Activated naive CD8-positive, alpha-beta T cell treated with anti-CD3 and anti-CD28 coated beads, Interleukin-2, amount 10 ng/mL, durations not matched to agents 7 days and 5 days (primary cell): ENCODE data around the gene ARHGEF3. TPM values are rescaled to one million over a fixed set of nuclear protein-coding genes. Genes with fewer than 3 reads are reported as not detected.
A peak's percentile ranks its signal among the peaks of the same experiment; 100 is the strongest.

Experiments
- ATAC-seq: fragments of 150-1000 bp; cut with Tn5 transposase; one replicate; pipeline ENCODE4 v1.10.0; 2021; ENCODE audit warnings: low read depth, moderate library complexity
- POLR2A ChIA-PET: fragments of 350-600 bp; sonication (Branson Sonifier 250); formaldehyde crosslinking; loops from one replicate; lab custom pipeline; 2021; ENCODE audit warnings: antibody characterized with exemption; lab: Charles Lee
- DNase-seq: peaks from one replicate; pipeline ENCODE4 v3.0.0; 2021
- H3K27ac Mint-ChIP-seq: one replicate; pipeline ENCODE4 v1.8.0; 2022; ENCODE audit warnings: mild to moderate bottlenecking, mixed read lengths
- H3K27me3 Mint-ChIP-seq: one replicate; pipeline ENCODE4 v1.8.0; 2022; ENCODE audit warnings: mild to moderate bottlenecking, moderate library complexity, mixed read lengths
- H3K36me3 Mint-ChIP-seq: one replicate; pipeline ENCODE4 v1.8.0; 2021; ENCODE audit warnings: mild to moderate bottlenecking, mixed read lengths
- H3K4me1 Mint-ChIP-seq: one replicate; pipeline ENCODE4 v1.8.0; 2021; ENCODE audit warnings: mixed read lengths
- H3K4me3 Mint-ChIP-seq: one replicate; pipeline ENCODE4 v1.8.0; 2022; ENCODE audit warnings: mild to moderate bottlenecking, moderate library complexity, mixed read lengths
- H3K9me3 Mint-ChIP-seq: one replicate; pipeline ENCODE4 v1.8.0; 2021; ENCODE audit warnings: mixed read lengths
- total RNA-seq, 2 experiments: library from RNA; stranded (reverse); gene quantifications; one replicate each; pipeline ENCODE4 v1.2.3, GENCODE V29; 2021

Gene ARHGEF3
- total RNA-seq, 2 experiments from 2014 or later = 130 TPM

- POLR2A ChIA-PET = no interaction called here
- Mint-ChIP-seq H3K4me3 (no peak overlapping the region), H3K36me3 (peaks cover 6% of the 10 kb centered on the region), H3K27me3 (no peaks in the 10 kb centered on the region), H3K4me1 (peaks cover 20% of the 10 kb centered on the region), H3K9me3 (no peaks in the 10 kb centered on the region), H3K27ac (no peak overlapping the region)
- ATAC-seq (no peak), DNase-seq (no peak)
These were observed 29.1 kb upstream of the ARHGEF3 start for GRCh38 chr3:56830884-56831283.

- no peak for DNase-seq
- H3K4me1 Mint-ChIP-seq = peaks cover 30% of the 10 kb centered on the region
- H3K9me3 Mint-ChIP-seq = no peaks in the 10 kb centered on the region
- ATAC-seq = no peak
- no peaks in the 10 kb centered on the region for H3K27me3 Mint-ChIP-seq
- POLR2A ChIA-PET = no interaction called here
- H3K36me3 Mint-ChIP-seq = peaks cover 6% of the 10 kb centered on the region
- H3K27ac Mint-ChIP-seq = no peak overlapping the region
- H3K4me3 Mint-ChIP-seq = no peak overlapping the region
These were observed 27.8 kb upstream of the ARHGEF3 start for GRCh38 chr3:56829533-56829932.

GRCh38 chr3:56826831-56827722, 25.3 kb upstream of the ARHGEF3 start:
- POLR2A ChIA-PET = interaction anchor here (1.0 kb wide), 1 partner anchor 11 kb away, joined by 3 read pairs; no protein-coding TSS in a partner anchor
- peaks cover 6% of the 10 kb centered on the region for H3K36me3 Mint-ChIP-seq
- H3K9me3 Mint-ChIP-seq = no peaks in the 10 kb centered on the region
- H3K27me3 Mint-ChIP-seq = no peaks in the 10 kb centered on the region
- no peak overlapping the region for H3K27ac Mint-ChIP-seq
- peak; percentile 48 for ATAC-seq
- no peak overlapping the region for H3K4me3 Mint-ChIP-seq
- DNase-seq = no peak
- H3K4me1 Mint-ChIP-seq = peaks cover 41% of the 10 kb centered on the region

DNA sequence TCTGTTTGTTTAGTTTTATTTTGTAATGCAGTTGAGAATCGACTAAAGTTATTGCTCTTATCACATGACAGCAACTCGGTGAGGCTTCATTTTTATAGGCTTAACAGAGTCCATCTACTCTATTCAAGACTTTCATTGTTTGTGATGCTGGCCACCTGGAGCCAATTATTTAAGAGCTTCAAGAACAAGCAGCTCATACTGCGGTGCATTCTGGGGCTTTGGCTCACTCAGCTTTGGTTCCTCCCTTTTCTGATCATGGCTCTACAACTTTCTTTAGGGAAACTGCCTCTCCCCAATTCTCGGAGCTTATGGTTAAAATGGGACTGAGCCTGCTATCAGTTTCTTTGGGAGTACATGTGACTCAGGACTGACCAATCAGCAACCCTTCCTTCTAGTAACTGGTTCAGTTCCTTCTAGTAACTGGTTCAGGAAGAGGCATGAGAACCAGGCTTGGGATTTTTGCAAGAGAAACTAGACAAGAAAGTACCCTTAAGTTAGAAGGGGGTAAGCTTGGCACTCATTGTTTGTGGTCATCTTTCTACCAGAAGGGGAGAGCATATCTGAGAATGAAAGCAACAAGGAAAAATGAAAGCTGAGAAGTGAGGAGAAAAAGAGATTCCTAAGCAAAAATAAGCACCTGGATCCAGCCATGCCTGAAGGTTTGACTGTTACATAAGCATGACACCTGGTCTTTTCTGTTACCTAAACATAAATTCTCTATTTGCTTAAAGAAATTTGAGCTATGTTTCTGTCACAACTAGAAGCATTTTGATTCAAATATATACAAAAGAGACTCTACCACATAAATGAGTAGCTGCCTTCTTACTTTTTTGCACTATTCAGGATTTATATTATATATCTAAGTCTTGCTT, 24.1 kb upstream of the ARHGEF3 start:
- H3K9me3 Mint-ChIP-seq = no peaks in the 10 kb centered on the region
- peak overlapping the region; percentile 3 for H3K27ac Mint-ChIP-seq
- POLR2A ChIA-PET = interaction anchor here (1.0 to 1.6 kb wide), 2 partner anchors 13 to 25 kb away, joined by 3 to 5 read pairs; partner anchors contain the start of gene ARHGEF3
- peaks cover 39% of the 10 kb centered on the region for H3K4me1 Mint-ChIP-seq
- no peaks in the 10 kb centered on the region for H3K27me3 Mint-ChIP-seq
- ATAC-seq = no peak
- H3K4me3 Mint-ChIP-seq = peak overlapping the region; percentile 4
- DNase-seq = no peak
- peaks cover 5% of the 10 kb centered on the region for H3K36me3 Mint-ChIP-seq

DNA sequence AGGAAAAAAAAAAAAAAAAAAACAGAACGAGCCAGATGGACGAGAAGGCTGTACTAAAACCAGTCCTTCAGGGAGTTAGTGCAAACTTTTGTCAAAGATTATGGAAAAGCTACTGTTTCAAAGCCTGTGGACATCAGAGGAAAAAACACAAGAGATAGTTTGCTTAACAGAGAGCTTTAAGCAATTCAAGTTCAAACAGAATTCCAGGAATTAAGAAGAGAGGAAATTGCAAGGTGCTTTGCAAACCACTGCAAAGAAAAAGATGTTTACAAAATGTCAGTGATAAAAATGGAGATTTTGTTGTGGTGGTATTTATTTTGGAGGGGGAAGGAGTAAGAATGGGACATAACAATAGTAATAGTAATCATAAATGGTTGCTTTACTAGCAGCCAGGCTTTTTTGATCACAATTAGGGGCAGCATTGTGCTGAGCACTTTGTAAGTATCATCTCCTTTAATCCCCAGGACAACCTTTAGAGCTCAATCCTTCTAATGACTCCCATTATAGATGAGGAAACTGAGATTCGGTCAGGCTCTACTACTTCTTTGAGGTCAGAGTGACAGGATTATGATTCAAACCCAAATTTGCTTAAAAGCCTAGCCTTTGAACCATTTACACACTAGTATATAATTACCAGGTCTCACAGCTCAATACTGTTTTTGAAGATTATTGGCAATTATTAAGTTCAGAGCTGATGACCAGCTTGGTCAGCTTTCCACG, 22.4 kb upstream of the ARHGEF3 start:
- Mint-ChIP-seq H3K36me3 (peaks cover 10% of the 10 kb centered on the region), H3K9me3 (no peaks in the 10 kb centered on the region), H3K27me3 (no peaks in the 10 kb centered on the region), H3K4me3 (peak overlapping the region; percentile 36), H3K27ac (peak overlapping the region; percentile 32), H3K4me1 (peaks cover 42% of the 10 kb centered on the region)
- ATAC-seq (no peak), DNase-seq (no peak)
- POLR2A ChIA-PET = interaction anchor here (1.0 to 1.1 kb wide), 2 partner anchors 16 to 21 kb away, joined by 3 to 4 read pairs; no protein-coding TSS in a partner anchor

DNA sequence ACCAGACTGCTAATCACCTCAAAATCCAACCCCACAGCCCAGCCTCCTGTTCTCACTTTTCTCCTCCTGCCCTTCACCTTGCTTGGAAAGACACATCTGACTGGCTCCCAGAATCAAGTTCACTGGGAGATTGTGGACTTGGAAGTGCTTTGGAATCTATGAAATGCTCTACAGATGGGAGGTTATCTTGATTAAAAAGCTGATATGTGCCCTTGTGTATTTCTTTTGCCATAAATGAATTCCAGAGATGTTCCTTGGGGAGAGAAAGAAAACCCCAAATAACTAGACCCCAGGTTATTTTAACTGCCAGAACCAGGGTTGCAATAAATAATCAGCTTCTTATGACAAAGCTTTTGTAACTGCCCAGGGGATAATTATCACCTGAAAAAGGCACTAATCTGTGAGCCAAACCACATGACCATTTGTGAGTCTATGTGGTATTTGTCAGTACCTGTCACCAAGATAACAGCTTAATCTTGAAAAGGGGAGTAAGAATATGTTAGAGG, 21.7 kb upstream of the ARHGEF3 start:
- Mint-ChIP-seq H3K36me3 (peaks cover 10% of the 10 kb centered on the region), H3K9me3 (no peaks in the 10 kb centered on the region), H3K27me3 (no peaks in the 10 kb centered on the region), H3K4me3 (peak overlapping the region; percentile 36), H3K27ac (peak overlapping the region; percentile 59), H3K4me1 (peaks cover 44% of the 10 kb centered on the region)
- DNase-seq (no peak), ATAC-seq (no peak)
- POLR2A ChIA-PET = interaction anchor here (1.0 to 1.1 kb wide), 2 partner anchors 16 to 20 kb away, joined by 3 to 4 read pairs; no protein-coding TSS in a partner anchor

DNA sequence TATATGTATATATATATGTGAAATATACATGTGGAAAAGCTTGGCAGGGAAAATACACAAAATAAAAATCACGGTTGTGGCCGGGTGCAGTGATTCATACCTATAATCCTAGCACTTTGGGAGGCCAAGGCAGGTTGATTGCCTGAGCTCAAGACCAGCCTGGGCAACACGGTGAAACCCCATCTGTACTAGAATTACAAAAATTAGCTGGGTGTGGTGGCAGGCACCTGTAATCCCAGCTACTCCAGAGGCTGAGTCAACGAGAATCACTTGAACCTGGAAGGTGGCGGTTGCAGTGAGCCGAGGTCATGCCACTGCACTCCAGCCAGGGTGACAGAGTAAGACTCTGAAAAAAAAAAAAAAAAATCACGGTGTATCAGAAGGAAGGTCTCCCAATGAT, 20.8 kb upstream of the ARHGEF3 start:
- ATAC-seq (no peak), DNase-seq (no peak)
- POLR2A ChIA-PET = interaction anchor here (0.8 kb wide), 1 partner anchor 21 kb away, joined by 3 read pairs; the partner anchor contains the start of gene ARHGEF3
- H3K4me1 Mint-ChIP-seq = peaks cover 44% of the 10 kb centered on the region
- H3K4me3 Mint-ChIP-seq = no peak overlapping the region
- no peaks in the 10 kb centered on the region for H3K27me3 Mint-ChIP-seq
- H3K36me3 Mint-ChIP-seq = peaks cover 10% of the 10 kb centered on the region
- no peaks in the 10 kb centered on the region for H3K9me3 Mint-ChIP-seq
- H3K27ac Mint-ChIP-seq = no peak overlapping the region

DNA sequence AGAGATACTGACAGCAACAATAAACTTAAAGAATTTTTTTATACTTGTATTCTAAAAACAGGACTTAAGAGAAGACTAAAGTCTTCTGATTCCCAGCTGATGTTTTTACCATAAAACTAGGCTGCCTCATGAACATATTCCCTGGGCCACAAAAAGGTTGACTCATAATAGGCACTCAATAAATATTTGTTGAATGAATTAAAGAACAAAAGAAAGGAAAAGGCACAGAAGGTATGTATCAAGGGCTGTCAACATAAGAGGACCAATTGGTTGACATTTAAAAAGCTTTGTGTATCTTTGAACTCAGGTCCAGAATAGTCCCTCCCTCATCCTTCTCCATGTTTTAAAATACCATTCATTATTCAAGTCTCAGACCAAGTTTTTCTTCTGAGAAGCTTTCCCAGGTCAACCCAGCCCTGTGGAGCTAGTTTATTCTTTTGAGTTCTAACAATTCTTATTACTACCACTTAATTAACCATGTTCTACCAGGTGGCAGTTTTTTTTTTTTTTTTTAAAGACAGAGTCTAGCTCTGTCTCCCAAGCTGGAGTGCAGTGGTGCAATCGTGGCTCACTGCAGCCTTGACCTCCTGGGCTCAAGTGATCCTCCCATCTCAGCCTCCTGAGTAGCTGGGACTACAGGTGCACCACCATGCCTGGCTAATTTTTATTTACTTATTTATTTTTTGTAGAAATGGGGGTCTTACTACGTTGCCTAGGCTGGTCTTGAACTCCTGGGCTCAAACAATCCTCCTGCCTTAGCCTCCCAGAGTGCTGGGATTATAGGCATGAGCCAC, 17.5 kb upstream of the ARHGEF3 start:
- peaks cover 13% of the 10 kb centered on the region for H3K36me3 Mint-ChIP-seq
- no peak overlapping the region for H3K27ac Mint-ChIP-seq
- H3K27me3 Mint-ChIP-seq = no peaks in the 10 kb centered on the region
- no peak for DNase-seq
- no peak for ATAC-seq
- POLR2A ChIA-PET = no interaction called here
- H3K4me1 Mint-ChIP-seq = peaks cover 20% of the 10 kb centered on the region
- H3K4me3 Mint-ChIP-seq = no peak overlapping the region
- H3K9me3 Mint-ChIP-seq = no peaks in the 10 kb centered on the region

- H3K27ac Mint-ChIP-seq = no peak overlapping the region
- no peaks in the 10 kb centered on the region for H3K27me3 Mint-ChIP-seq
- H3K36me3 Mint-ChIP-seq = peaks cover 13% of the 10 kb centered on the region
- no peak for DNase-seq
- peaks cover 20% of the 10 kb centered on the region for H3K4me1 Mint-ChIP-seq
- no peak overlapping the region for H3K4me3 Mint-ChIP-seq
- ATAC-seq = no peak
- POLR2A ChIA-PET = no interaction called here
- H3K9me3 Mint-ChIP-seq = no peaks in the 10 kb centered on the region
These were observed 16.6 kb upstream of the ARHGEF3 start for GRCh38 chr3:56818156-56818985.

- H3K9me3 Mint-ChIP-seq = no peaks in the 10 kb centered on the region
- no peak overlapping the region for H3K27ac Mint-ChIP-seq
- peaks cover 14% of the 10 kb centered on the region for H3K36me3 Mint-ChIP-seq
- H3K27me3 Mint-ChIP-seq = no peaks in the 10 kb centered on the region
- ATAC-seq (no peak), DNase-seq (no peak)
- POLR2A ChIA-PET = no interaction called here
- no peak overlapping the region for H3K4me3 Mint-ChIP-seq
- peaks cover 23% of the 10 kb centered on the region for H3K4me1 Mint-ChIP-seq
These were observed 15.9 kb upstream of the ARHGEF3 start for GRCh38 chr3:56817646-56818045.

DNA sequence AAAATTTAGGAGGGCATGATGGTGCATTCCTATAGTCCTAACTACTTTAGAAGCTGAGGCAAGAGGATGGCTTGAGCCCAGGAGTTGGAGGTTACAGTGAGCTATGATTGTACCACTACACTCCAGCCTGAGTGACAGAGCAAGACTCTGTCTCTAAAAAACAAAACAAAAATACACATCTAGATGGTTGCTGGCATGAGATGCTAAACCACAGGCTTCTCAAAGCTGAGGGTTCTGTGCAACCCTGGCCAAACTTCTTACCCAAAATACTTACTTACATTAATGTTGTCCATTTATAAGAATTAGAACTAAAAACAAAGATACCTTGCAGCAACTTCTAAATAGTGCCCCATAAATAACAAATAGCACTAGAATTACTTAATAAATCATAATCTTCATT, 14.3 kb upstream of the ARHGEF3 start:
- Mint-ChIP-seq H3K4me1 (peaks cover 27% of the 10 kb centered on the region), H3K36me3 (peaks cover 12% of the 10 kb centered on the region), H3K9me3 (no peaks in the 10 kb centered on the region), H3K4me3 (no peak overlapping the region), H3K27me3 (no peaks in the 10 kb centered on the region), H3K27ac (no peak overlapping the region)
- POLR2A ChIA-PET = no interaction called here
- ATAC-seq (no peak), DNase-seq (no peak)
